BLaER1 (cell line): ENCODE measurements around the gene USP24.

Experiments
- H3K27ac ChIP-seq: shearing (Covaris generic); formaldehyde crosslinking; 2 replicates; pipeline ENCODE4 v1.8.1; 2022
- H3K27me3 ChIP-seq: shearing (Covaris generic); formaldehyde crosslinking; 2 replicates; pipeline ENCODE4 v1.8.1; 2022
- H3K36me3 ChIP-seq: shearing (Covaris generic); formaldehyde crosslinking; 2 replicates; pipeline ENCODE4 v1.8.1; 2022
- H3K4me1 ChIP-seq: shearing (Covaris generic); formaldehyde crosslinking; 2 replicates; pipeline ENCODE4 v1.8.1; 2022
- H3K4me2 ChIP-seq: shearing (Covaris generic); formaldehyde crosslinking; 2 replicates; pipeline ENCODE4 v1.8.1; 2022
- H3K4me3 ChIP-seq: shearing (Covaris generic); formaldehyde crosslinking; 2 replicates; pipeline ENCODE4 v1.8.1; 2022
- H3K9ac ChIP-seq: shearing (Covaris generic); formaldehyde crosslinking; 2 replicates; pipeline ENCODE4 v1.8.1; 2022
- H3K9me3 ChIP-seq: shearing (Covaris generic); formaldehyde crosslinking; 2 replicates; pipeline ENCODE4 v1.8.1; 2022
- H4K20me1 ChIP-seq: shearing (Covaris generic); formaldehyde crosslinking; 2 replicates; pipeline ENCODE4 v1.8.1; 2022
- Cebpa-rat ChIP-seq: shearing (Covaris generic); IDR thresholded peaks from 2 replicates; pipeline ENCODE4 v1.8.1; 2022

Gene USP24

DNA sequence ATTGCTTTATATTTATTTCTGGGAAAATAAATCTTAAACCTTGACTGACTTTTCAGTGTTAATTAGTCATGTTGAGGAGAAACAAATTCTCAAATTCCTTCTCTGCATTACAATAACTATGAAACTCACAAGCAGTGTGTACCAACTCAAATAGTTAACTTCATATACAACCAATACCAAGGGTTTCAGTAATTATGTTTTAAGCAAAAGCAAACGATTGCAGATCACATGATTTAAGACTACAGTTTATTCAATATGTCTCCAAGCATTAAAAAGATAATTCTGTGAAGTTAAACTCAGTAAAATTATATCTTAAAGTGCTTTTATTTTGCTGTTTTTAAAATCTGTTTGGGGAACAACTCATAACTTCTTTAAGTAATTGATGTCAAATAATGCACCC, 147.2 kb downstream of the USP24 start:
- H3K9ac ChIP-seq: no peak overlapping the region
- peaks cover 73% of the 10 kb centered on the region for H3K36me3 ChIP-seq
- no peaks in the 10 kb centered on the region for H3K27me3 ChIP-seq
- no peak overlapping the region for H3K4me2 ChIP-seq
- peaks cover 4% of the 10 kb centered on the region; the same call in 1 of the 2 replicates for H3K4me1 ChIP-seq
- no peaks in the 10 kb centered on the region for H3K9me3 ChIP-seq
- no peak overlapping the region for H3K27ac ChIP-seq
- 0 out of 2 replicates have a peak, but pooled peaks cover 9% of the 10 kb centered on the region for H4K20me1 ChIP-seq
- TF ChIP-seq Cebpa-rat: no peak
- H3K4me3 ChIP-seq: no peak overlapping the region

DNA sequence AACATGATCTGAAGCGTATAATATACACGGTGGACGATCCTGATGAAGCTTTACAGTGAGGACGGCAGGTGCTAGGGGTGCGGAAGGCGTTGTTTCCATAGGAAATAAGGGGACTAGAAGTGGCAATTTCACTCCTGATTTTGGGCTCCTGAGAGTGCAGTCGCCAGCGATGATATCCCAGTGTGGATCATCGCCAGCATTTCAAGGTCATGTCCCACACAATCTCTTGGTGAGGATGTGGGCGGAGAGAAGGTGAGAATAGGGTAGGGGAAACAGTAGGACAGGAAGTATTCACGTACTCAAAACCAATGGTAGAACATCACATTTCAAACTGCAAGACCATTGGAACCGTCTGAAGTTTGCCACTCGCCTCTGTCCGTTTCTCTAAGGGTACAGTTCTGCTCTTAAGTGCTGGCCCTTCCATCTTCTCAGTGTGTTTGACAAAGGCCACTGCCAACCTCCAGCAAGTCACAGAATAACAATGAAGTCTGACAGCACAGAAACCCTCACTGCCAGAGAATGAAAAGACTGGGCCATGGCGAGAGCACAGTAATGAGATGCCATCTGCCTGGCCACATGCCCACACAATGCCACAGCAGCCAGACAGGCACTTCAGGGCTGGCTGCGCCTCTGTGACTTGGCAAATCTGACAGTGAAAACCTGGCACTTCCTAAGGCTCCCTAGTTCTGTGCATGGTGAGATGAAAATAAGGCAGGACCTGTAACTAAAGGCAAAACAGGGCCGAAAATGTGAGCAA, 148.0 kb downstream of the USP24 start:
- H3K4me2 ChIP-seq: no peak overlapping the region
- H3K9me3 ChIP-seq: no peaks in the 10 kb centered on the region
- H3K27ac ChIP-seq: no peak overlapping the region
- H3K9ac ChIP-seq: no peak overlapping the region
- no peak overlapping the region for H3K4me3 ChIP-seq
- 0 out of 2 replicates have a peak, but pooled peaks cover 9% of the 10 kb centered on the region for H4K20me1 ChIP-seq
- H3K27me3 ChIP-seq: no peaks in the 10 kb centered on the region
- peaks cover 66% of the 10 kb centered on the region for H3K36me3 ChIP-seq
- peaks cover 4% of the 10 kb centered on the region; the same call in 1 of the 2 replicates for H3K4me1 ChIP-seq
- no peak for TF ChIP-seq Cebpa-rat

- no peak overlapping the region for H3K4me2 ChIP-seq
- no peak overlapping the region for H3K27ac ChIP-seq
- no peak overlapping the region for H3K9ac ChIP-seq
- no peak overlapping the region for H3K4me3 ChIP-seq
- no peaks in the 10 kb centered on the region for H3K27me3 ChIP-seq
- no peak for TF ChIP-seq Cebpa-rat
- 0 out of 2 replicates have a peak, but pooled peaks cover 9% of the 10 kb centered on the region for H4K20me1 ChIP-seq
- H3K9me3 ChIP-seq: no peaks in the 10 kb centered on the region
- peaks cover 4% of the 10 kb centered on the region; the same call in 1 of the 2 replicates for H3K4me1 ChIP-seq
- peaks cover 50% of the 10 kb centered on the region for H3K36me3 ChIP-seq
Observed at GRCh38 chr1:55065648-55066047, 149.5 kb downstream of the USP24 start.

DNA sequence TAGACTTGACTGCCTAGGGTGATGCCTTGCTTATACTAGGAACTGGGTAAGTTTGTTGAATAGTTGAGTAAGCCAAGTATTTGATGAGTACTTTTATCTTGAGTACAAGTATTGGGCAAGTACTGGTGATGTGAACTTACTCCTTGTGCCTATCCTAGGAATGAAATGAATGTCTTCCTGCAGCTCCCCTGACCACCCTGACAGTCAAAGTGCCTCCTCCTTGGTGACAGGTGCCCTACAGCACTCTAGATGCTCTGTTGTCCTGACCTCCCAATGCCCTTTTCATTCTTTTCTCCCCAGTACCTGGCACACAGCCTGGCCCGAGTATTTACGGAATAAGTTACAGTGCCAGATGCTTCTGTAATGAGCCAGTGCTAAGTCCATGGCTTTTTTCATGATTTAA, 150.3 kb downstream of the USP24 start:
- peaks cover 42% of the 10 kb centered on the region for H3K36me3 ChIP-seq
- no peaks in the 10 kb centered on the region for H3K27me3 ChIP-seq
- 0 out of 2 replicates have a peak, but pooled peaks cover 9% of the 10 kb centered on the region for H4K20me1 ChIP-seq
- H3K4me1 ChIP-seq: peaks cover 4% of the 10 kb centered on the region; the same call in 1 of the 2 replicates
- no peak overlapping the region for H3K4me3 ChIP-seq
- H3K9ac ChIP-seq: no peak overlapping the region
- no peaks in the 10 kb centered on the region for H3K9me3 ChIP-seq
- TF ChIP-seq Cebpa-rat: no peak
- H3K27ac ChIP-seq: no peak overlapping the region
- no peak overlapping the region for H3K4me2 ChIP-seq

- H3K4me3 ChIP-seq: no peak overlapping the region
- TF ChIP-seq Cebpa-rat: no peak
Observed at GRCh38 chr1:55064071-55064581, 151.0 kb downstream of the USP24 start.

GRCh38 chr1:55063577-55063942, 151.6 kb downstream of the USP24 start:
- H3K36me3 ChIP-seq: peaks cover 29% of the 10 kb centered on the region
- peaks cover 4% of the 10 kb centered on the region; the same call in 1 of the 2 replicates for H3K4me1 ChIP-seq
- no peaks in the 10 kb centered on the region for H3K27me3 ChIP-seq
- TF ChIP-seq Cebpa-rat: no peak
- no peaks in the 10 kb centered on the region for H3K9me3 ChIP-seq
- no peak overlapping the region for H3K4me3 ChIP-seq
- no peak overlapping the region for H3K27ac ChIP-seq
- no peak overlapping the region for H3K4me2 ChIP-seq
- 0 out of 2 replicates have a peak, but pooled peaks cover 9% of the 10 kb centered on the region for H4K20me1 ChIP-seq
- H3K9ac ChIP-seq: no peak overlapping the region

More at GRCh38 chr1:55064071-55064581, 151.0 kb downstream of the USP24 start:
- peaks cover 4% of the 10 kb centered on the region; the same call in 1 of the 2 replicates for H3K4me1 ChIP-seq
- H3K9me3 ChIP-seq: no peaks in the 10 kb centered on the region
- 0 out of 2 replicates have a peak, but pooled peaks cover 9% of the 10 kb centered on the region for H4K20me1 ChIP-seq
- H3K4me2 ChIP-seq: no peak overlapping the region
- no peak overlapping the region for H3K27ac ChIP-seq
- H3K36me3 ChIP-seq: peaks cover 35% of the 10 kb centered on the region
- H3K9ac ChIP-seq: no peak overlapping the region
- no peaks in the 10 kb centered on the region for H3K27me3 ChIP-seq

- H3K27me3 ChIP-seq: no peaks in the 10 kb centered on the region
- H3K4me2 ChIP-seq: no peak overlapping the region
- peaks cover 24% of the 10 kb centered on the region for H3K36me3 ChIP-seq
- no peak overlapping the region for H3K4me3 ChIP-seq
- no peaks in the 10 kb centered on the region for H3K9me3 ChIP-seq
- no peak for TF ChIP-seq Cebpa-rat
- peaks cover 4% of the 10 kb centered on the region; the same call in 1 of the 2 replicates for H3K4me1 ChIP-seq
- H3K27ac ChIP-seq: no peak overlapping the region
- 0 out of 2 replicates have a peak, but pooled peaks cover 9% of the 10 kb centered on the region for H4K20me1 ChIP-seq
- no peak overlapping the region for H3K9ac ChIP-seq
Observed at GRCh38 chr1:55062801-55063576, 152.2 kb downstream of the USP24 start.

DNA sequence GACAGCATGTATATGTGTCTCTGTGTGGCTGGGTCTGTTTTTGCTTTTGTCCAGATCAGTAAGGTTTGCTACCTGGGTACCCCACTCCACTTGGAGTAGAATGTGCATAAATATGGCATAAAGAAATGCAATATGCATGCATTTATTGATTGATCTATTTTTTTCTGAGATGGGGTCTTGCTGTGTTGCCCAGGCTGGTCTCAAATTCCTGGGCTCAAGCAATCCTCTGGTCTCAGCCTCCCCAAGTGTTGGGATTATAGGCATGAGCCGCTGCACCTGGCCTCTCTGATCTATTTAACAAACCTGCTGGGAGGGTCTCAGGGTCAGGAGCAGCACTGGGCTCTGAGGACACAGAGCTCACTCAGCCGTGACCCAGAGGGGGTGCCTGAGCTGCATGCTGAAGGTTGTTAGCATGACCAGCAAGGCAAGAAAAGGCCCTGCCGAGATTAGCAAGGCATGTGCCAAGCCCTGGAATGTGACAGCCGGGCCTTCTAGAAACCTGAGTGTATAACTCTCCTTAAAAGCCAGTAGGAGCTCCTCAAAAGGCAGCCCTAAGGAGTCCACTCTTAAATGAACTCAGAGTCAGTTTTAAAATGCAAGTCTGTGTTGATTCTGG, 153.3 kb downstream of the USP24 start:
- H3K27ac ChIP-seq: no peak overlapping the region
- H3K9me3 ChIP-seq: no peaks in the 10 kb centered on the region
- H3K4me3 ChIP-seq: no peak overlapping the region
- H3K4me2 ChIP-seq: no peak overlapping the region
- no peaks in the 10 kb centered on the region for H3K27me3 ChIP-seq
- H3K9ac ChIP-seq: no peak overlapping the region
- H3K36me3 ChIP-seq: peaks cover 12% of the 10 kb centered on the region
- peaks cover 4% of the 10 kb centered on the region; the same call in 1 of the 2 replicates for H3K4me1 ChIP-seq
- H4K20me1 ChIP-seq: 0 out of 2 replicates have a peak, but pooled peaks cover 9% of the 10 kb centered on the region
- TF ChIP-seq Cebpa-rat: no peak

DNA sequence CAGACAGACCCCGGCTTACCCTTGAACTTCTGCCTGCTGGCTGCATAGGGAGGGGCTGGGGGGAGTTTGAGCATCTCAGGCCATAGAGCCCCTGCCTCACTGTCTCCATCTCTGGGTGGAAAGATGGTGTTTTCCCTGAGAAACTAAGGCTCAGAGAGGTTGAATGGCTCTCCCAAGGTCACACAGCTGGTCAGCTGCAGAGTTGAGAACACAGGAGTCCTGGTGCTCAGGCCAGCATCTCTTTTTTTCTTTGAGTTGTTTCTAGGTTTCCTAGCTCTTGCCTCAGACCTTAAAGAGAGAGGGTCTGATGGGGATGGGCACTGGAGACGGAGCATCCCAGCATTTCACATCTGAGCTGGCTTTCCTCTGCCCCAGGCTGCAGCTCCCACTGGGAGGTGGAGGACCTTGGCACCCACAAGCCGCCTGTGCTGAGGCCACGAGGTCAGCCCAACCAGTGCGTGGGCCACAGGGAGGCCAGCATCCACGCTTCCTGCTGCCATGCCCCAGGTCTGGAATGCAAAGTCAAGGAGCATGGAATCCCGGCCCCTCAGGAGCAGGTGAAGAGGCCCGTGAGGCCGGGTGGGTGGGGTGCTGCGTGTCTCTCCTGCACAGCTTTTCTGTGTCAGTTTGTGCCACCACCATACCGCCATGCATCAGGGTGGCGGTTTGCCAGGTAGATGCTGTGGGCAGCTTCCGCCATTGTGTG, 154.0 kb downstream of the USP24 start:
- no peak overlapping the region for H3K27ac ChIP-seq

More for the DNA sequence above, 154.0 kb downstream of the USP24 start:
- no peak overlapping the region for H3K4me3 ChIP-seq
- H3K4me2 ChIP-seq: no peak overlapping the region
- peaks cover 4% of the 10 kb centered on the region; the same call in 1 of the 2 replicates for H3K4me1 ChIP-seq
- no peaks in the 10 kb centered on the region for H3K27me3 ChIP-seq
- no peaks in the 10 kb centered on the region for H3K9me3 ChIP-seq
- TF ChIP-seq Cebpa-rat: no peak
- H3K36me3 ChIP-seq: peaks cover 5% of the 10 kb centered on the region
- no peak overlapping the region for H3K9ac ChIP-seq
- 0 out of 2 replicates have a peak, but pooled peaks cover 9% of the 10 kb centered on the region for H4K20me1 ChIP-seq
